Posterior vena cava (tissue), 2 donors: ENCODE measurements around the gene HCFC1. TPM values are rescaled to one million over a fixed set of nuclear protein-coding genes. Genes with fewer than 3 reads are reported as not detected.

Experiments used
- DNase-seq: peaks from one replicate; pipeline ENCODE4 v3.0.0-alpha.2; 2020; ENCODE audit warnings: low spot score
- intact Hi-C, 2 donors: fragments of 100-400 bp; cut with DNase I; formaldehyde crosslinking; loops; one replicate each; pipeline versions ENCODE4 v1.14.1 to v1.14.2; 2022 to 2023
- long read RNA-seq, 2 donors: library from polyadenylated mRNA; unstranded; transcript quantifications; one replicate each; pipeline ENCODE4 v2.0.0, GENCODE V29; 2020 to 2021
- total RNA-seq, 2 donors: library from RNA; stranded (reverse); fragmentation: NEBNext Ultra II Directional; extraction: Animal tissue kit (Norgen Biotek cat#: 25700); gene quantifications; one replicate each; pipeline ENCODE4 v1.2.1, GENCODE V29; 2021
- donor health status: DM: yes; HTN: yes; CAD: no.
- donor health status: DM: yes; HTN: yes; CAD: no.

HCFC1 gene
- total RNA-seq, result 10 to 100 TPM; 36.9 to 44.6 TPM
- long read RNA-seq, donor 1, partial matches to known transcripts, result 20 of 21 reads
- long read RNA-seq, donor 1, other reads (novel, unspliced or antisense), result 1 of 21 reads
- long read RNA-seq, donor 2, partial matches to known transcripts, result 22 of 22 reads
- long read RNA-seq, donor 2, other reads (novel, unspliced or antisense), result 0 of 22 reads

DNA sequence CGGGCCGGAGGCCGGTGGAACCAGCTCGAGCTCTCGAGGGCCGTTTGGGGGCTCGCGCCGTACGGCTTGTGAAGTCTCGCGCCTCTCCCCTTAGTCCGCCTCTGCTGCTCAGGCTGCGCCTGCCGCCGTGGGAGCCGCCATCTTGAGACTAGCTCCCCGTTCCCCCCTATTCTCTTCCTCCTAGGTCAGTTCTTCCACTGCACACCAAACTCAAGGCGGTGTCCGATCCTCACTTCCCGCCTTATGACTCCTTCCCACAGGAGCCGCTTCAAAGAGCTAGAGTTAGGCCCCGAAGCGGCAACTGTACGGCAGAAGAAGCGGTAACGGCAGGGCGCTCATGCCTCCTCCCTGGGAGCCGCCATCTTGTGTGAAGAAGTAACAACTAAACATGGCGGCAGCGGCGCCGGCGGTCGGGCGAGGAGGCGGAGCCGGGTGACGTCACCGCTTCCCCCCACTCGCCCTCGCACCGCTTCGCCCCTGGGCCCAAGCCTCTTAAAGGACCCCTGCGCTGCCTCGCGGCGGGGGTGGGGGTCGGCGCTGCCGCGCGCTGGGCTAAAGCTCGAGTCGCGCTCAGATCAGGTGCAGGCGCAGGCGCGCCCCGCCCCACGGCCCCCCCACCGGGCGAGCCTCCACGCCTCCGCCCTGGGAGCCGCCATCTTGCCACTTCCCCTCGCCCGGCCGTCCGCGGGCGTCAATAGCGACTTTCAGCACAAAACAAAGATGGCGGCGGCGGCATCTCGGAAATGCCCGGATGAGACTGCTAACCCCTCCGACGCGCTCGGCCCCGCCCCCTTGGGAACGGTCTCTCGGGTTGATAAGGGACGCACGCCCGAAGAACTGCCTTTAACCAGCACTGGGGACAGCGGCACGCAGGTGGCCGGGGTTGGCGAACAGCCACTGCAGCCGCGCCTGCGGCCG lies at the start of gene HCFC1:
Gene HCFC1, minus strand, starts transcription at position 369 of the 918 bp plus-strand sequence. CDS start 978 bp downstream, outside the sequence.
- peak; percentile 98 for DNase-seq
- intact Hi-C loops, result no loop called here

DNA sequence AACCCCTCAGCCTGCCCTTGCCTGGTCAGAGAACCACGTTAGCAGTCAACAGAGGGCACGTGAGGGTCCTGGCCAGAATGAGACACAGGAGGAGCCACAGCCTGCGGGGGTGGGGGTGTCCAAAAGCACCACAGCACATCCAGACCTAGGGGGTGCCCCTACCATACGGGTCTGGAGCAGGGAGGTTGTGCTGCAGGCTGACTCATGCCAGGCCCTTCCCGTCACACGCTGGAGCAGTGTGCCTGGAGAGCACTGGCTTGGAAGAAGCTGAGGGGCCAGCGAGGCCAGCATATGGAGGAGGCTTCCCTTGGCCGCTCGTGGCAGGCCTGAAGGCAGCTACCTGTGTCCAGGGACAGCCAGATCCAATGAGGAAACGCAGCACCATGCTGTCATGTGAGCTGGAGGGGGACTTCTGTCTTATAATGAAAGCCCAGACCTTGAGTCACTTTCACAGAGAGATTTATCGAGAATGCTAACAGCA lies 49.6 kb upstream of the HCFC1 start:
- intact Hi-C loops, result no loop called here
- no peak for DNase-seq

DNA sequence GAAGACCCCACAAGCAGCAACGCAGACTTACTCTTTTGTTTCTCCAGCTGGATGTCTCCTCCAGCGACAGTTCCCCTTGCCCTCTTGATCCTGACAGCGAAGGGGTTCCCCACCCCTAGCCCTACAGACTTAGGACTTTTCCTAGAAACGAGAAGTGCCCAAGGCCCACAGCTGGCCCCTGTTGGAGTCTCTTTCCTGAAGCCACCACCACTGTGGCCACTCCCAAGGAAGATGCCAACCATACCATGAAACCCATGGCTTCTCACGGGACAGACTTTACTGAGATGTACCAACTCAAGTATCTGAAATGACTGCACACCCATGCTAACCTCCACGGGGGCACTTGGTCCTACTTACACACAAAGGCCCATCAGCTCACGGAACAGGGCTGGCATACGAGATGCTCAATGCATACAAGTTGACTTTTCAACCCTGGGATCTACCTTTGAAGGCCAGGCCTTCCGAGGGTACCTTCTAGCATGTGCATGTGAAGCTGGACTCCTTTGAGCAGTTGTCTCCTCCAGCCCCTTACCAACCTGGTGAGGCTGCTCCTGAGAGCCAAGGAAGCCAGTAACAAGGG lies 49.0 kb upstream of the HCFC1 start:
- intact Hi-C loops, result no loop called here
- DNase-seq, result no peak

DNA sequence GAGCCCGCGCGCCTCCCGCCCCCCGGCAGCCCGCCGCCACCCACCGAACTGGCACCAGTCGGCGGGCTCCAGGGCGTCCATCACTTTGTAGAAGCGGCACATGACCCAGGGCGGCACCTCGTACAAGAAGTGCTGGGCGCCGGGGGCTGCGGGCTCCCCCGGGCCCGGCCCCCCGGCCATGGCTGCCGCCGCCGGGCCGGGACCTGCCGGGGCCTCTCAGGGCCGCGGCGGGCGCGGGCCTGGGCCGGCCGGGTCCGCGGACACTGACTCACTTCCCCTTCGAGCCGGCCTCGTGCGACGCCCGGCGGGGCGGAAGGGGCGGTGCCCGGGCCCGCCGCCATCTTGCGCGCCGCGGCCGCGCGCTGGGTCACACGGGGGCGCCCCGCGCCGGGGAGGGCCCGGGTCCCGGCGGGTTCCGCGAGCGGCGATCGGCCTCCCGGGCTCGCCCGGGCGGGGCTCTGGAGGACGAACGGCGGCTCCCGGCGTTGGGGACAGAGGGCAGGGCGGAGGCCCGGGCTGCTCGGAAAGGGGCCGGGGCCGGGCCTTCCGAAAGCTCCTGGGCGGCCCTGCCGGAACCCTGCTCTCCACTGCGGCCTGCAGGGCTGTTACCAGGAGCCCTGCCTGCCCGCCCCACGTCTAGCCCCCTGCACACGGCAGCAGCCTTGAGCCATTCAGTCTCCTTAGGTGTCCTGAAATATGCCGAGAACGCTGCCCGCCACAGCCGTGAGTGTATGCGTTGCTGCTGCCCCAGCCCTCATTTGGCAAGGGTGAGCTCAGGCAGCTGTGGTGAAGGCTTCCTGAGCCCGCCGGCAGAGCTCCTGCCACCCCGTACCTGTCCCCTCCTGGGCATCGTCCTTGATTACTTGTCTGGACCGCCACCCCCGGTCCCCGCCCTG lies 48.3 kb upstream of the HCFC1 start, which contains the start of gene IRAK1:
Gene IRAK1, minus strand, starts transcription at position 270 of the 896 bp plus-strand sequence. Its CDS starts 90 bp downstream, at position 180.
- DNase-seq, result no peak
- intact Hi-C loops, result loop anchor here in 1 of 2 donors (5.0 kb wide), 1 partner anchor 32 kb away; no protein-coding TSS in a partner anchor

DNA sequence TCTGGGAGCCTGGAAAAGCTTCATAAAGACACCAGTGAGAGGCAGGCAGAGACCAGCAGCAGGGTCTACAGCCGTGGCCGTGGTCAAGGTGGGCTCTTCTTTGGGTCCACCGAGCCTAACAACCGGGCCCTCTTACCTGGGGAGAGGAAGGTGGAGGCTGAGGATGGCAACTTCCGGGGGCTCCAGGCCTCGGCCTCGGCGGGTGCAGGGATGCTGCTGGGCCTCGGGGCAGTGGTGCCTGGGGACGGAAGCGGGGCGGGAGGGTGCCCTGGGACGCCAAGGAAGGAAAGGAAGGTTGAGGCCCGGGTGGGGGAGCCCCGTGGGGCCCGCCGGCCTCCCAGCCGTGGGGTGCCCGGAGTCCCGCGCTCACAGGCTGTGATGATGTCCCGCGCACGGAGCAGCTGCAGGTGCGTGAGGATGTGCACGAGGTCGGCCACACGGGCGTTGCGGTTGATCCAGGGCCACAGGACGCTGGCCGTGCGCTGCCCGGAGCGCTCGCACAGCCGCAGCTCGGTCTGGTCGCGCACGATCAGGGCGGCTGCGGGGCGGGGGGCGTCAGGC lies 47.5 kb upstream of the HCFC1 start:
- intact Hi-C loops, result loop anchor here in 1 of 2 donors (5.0 kb wide), 1 partner anchor 33 kb away; no protein-coding TSS in a partner anchor
- DNase-seq, result no peak

DNA sequence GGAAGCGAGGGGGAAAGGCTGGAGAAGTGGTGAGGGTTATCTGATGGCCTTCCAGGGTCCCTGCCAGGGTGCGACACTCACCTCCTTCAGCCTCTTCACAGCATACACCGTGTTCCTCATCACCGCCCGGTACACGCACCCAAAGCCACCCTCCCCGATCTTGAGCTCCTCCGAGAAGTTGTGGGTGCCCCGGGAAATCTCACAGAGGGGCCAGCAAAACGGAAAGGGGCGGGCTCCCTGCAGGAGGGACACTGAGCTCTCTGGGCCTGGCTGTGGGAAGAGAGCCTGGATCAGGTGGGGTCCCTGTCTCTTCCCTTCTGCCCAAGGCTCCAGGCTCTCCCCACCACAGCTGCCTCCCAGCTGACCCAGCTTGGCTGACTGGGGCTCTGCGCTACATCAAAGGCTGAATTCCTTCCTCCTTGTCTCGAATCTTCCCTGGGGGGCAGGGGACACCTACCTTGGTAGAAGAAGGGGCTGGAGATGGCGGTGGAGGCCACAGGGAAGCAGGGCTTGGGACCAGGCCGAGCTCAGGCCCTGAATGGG lies 47.0 kb upstream of the HCFC1 start:
- no peak for DNase-seq
- intact Hi-C loops, result loop anchor here in 1 of 2 donors (5.0 kb wide), 1 partner anchor 34 kb away; no protein-coding TSS in a partner anchor

DNA sequence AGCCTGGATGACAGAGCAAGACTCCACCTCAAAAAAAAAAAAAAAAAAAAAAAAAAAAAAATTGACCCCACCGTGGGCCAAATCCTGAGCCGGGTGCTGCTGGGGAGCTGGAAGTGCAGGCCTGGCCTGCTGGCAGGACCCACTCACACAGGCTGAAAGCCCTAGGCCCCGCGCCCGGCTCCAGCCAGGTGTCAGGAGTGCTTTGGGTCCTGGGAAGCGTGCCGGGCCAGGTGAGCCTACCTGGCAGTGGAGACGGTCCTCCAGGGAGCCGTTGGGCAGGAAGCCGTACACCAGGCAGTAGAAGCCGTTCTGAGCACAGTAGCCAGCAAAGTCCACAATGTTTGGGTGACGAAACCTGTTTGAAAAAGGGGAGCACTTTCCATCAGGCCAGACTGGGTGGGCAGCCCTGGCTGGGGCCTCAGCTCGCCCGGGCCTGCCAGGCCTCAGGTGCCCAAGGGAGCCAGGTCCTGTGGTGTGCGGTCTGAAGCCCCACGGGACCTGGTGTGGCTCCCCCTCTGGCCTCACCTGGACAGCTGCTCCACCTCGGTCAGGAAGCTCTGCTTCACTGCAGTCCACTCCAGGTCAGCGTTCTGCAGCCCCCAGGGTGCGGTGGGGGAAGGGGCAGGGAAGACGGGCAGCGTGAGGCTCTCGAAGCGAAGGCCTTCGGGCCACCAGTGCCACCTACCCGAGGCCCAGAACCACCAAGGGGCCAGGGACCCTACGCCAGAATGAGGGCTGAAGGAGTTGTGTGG lies 46.3 kb upstream of the HCFC1 start:
- intact Hi-C loops, result loop anchor here in 1 of 2 donors (5.0 kb wide), 1 partner anchor 34 kb away; no protein-coding TSS in a partner anchor
- no peak for DNase-seq

DNA sequence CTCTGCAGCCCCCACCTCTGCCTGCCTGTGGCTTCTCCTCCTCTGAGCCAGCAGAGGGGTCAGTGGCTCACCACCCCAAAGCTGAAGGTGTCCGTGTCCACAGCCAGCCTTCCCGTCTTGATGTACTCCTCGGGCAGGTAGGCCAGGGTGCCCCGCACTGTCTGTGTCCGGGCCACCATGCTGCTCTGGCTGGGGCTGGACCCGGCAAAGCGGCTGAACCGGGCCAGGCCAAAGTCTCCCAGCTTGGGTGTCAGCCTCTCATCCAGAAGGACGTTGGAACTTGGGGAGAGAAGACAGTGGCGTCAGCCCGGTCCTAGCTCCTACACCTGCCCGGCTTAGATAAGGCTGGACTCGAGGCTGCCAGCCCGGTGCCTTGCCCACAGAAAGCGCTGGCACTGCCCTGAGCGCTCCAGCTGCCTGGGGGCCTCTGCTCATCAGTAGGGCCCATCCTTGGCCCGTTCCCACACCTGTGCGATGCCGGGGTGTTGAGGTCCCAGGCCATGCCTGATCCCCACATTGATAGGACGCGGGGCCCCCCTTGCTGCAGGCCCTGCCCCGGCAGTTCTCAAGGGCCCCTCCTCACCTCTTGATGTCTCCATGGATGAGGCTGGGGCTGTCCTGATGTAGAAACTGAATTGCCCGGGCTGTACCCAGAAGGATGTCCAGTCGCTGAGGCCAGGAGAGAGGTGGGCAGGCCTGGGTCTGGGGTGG lies 44.9 kb upstream of the HCFC1 start:
- intact Hi-C loops, result loop anchor here in 1 of 2 donors (5.0 kb wide), 1 partner anchor 36 kb away; no protein-coding TSS in a partner anchor
- DNase-seq, result no peak

DNA sequence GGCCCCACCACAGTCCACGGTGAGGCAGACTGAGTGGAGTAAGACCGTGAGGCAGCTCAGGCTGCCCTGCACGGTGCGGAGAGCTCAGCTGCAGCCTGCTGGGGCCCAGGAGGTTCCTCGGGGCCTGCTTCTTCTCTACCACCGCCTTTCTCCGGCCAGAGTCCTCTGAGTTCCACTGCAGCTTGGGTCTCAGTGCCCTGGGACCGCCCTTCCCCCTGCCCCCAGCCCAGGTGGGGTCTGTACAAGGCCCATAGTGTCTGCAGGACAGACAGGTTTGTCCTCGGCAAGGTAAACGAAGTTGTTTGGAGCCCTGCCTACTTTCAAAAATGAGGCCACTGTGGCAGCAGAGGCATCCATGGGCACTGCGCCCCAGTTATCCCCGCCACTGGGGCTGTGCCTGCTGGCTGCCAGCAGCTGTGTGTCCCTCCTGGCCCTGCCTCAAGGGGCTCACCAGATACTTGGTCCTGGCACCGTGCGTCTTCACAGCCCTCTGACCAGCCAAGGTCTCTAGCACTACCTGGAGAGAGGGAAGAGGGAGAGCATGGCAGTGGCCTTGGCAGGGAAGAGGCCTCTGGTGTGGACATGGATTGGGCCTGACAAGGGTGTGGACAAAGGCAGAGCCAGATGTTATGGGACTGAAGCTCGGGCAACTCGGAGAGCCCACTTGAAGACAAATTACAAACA lies 44.1 kb upstream of the HCFC1 start:
- DNase-seq, result no peak
- intact Hi-C loops, result loop anchor here in 1 of 2 donors (5.0 kb wide), 1 partner anchor 37 kb away; no protein-coding TSS in a partner anchor

DNA sequence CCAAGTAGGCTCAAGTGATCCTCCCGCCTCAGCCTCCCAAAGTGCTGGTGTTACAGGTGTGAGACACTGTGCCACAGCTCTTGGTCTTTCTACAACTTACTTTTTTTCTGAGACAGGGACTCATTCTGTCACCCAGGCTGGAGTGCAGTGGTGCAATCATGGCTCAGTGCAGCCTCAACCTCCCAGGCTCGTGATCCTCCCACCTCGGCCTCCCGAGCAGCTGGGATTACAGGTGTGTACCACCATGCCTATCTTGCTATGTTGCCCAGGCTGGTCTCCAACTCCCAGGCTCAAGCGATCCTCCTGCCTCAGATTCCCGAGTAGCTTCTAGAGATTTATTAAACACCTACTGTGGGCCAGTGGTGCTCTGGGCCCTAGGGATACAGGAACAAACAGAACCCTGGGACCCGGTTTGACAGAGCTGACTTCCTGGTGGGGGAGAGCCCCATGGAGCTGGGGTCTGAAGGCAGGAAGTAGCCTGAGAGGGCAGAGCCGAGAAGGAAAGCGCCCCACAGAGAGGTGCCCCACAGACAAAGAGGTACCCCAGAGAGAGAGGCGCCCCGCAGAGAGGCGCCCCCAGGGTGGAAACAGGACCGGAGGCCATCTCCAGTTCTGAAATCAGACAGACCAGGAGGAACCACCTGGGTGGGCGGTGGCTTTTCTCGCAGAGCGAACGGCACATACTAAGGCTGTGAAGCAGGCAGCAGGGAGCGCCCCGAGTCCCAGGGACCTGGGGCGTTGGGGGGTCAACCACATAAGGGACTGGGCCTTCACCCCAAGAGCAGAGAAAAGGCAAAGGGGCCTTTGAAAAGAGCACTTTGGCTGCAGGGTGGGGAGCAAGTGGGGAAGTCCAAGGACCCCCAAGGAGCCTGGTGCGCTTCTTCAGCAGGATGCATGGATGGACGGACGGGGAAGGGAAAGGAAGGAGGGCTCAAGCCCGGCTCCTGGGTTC lies 43.1 kb upstream of the HCFC1 start:
- no peak for DNase-seq
- intact Hi-C loops, result loop anchor here in 1 of 2 donors (5.0 kb wide), 1 partner anchor 38 kb away; no protein-coding TSS in a partner anchor

DNA sequence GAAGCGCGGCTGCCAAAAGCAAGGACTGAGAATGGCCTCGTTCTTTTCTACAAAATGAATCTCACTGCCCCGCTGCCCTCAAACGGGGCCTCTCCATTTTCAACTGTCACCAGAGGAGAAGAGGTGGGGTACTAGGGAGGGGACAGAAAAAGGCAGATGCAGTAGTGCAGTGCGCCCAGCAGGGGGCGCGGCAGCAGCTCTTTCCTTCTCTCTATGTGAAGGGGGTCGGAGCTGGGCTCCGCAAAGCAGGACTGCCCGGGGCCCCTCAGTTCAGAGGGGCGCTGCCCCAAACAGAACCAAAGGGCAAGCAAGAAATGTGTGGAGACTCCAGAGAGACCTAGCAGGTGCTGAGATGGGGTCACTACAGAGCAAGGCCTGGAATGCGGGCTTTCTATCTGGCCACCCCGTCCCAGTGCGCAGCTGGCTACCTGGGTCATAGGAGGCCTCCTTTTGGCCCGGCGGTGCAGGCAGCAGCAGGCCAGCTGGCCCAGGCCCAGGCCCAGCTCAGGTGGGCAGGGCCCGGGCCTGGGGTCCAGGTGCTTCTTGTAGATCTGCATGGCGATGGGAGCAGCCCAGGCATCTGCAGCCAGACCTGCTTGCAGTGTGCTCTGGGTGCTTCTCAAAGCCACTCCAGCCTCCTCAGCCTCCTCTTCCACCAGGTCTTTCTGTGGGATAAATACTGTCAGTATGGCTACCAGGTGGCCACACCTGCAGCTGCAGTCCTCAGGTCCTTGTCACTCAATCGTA lies 42.2 kb upstream of the HCFC1 start:
- intact Hi-C loops, result no loop called here
- DNase-seq, result no peak

DNA sequence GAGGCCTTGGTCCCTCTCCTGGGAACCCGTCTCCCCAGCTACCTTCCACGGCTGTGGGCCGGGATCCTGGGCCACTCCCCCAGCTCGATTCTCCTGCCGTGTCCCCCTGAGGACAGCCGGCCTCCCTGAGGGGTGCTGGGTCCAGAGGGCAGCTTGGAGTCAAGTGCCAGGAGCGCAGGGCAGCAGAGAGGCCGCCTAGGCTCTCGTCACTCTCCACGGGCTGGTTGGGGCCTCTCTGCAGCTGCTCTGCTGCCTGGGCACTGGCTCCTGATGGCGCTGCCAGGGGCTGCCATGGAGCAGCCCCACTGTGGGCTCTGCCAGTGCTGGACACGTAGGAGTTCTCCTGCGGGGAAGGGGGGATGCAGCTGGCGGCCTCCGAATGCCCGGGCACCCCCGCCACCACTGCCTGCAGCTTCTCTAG lies 41.4 kb upstream of the HCFC1 start:
- intact Hi-C loops, result no loop called here
- DNase-seq, result no peak

DNA sequence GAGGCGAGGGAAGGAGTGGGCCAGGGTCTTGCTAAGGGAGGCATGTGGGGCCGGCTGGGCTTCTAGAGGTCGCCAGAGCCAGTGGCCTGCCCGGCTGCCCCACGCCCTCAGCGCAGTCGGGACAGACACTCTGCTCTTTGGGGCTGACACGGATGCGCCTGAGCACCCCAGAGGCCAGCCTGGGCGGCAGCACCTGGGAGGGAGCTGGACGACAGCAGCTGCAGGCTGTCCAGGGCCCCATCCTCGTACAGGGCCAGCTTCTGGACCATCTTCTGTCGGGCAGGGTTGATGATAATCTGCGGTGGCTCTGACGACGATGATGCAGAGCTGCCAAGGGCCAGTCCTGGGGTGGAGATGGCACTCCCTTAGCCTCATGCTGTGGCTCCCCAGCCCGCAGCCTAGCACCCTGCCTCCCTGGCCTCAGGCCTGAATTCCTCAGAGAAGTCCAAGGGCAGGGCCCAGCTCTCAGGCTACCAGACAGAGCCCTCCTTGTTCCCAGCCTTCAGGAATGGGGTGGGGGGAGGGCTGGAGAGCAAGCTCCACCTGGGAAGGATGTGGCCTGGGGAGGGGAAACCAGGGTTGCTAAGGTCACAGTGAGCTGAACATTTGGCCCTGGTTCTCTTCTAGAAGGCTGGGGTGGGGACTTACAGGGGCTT lies 40.8 kb upstream of the HCFC1 start:
- DNase-seq, result no peak
- intact Hi-C loops, result no loop called here
